Ovary (tissue), 3 donors: Measurements from ENCODE around the gene GRIN2A.

Experiments used
- EP300 ChIP-seq: sonication (generic); formaldehyde crosslinking; IDR thresholded peaks from one replicate; pipeline ENCODE4 v1.6.1; 2017; ENCODE audit warnings: antibody characterized with exemption
- POLR2A ChIP-seq: fragments of 450-650 bp; IDR thresholded peaks from one replicate; pipeline ENCODE4 v1.6.1; 2017; ENCODE audit warnings: antibody characterized with exemption, mild to moderate bottlenecking, moderate library complexity
- TF ChIP-seq, protein P1 (sequence below), 3 donors: fragments of 450-650 bp in 2 of 3; fragments of 200-600 bp in 1 of 3; IDR thresholded peaks; one replicate each; pipeline versions ENCODE4 v1.5.1 to v1.8.0; 2016 to 2022; ENCODE audit warnings: antibody characterized with exemption in 3 of 3, mild to moderate bottlenecking in 1 of 3
- donor health status: DM: no; HTN: no; CAD: no.

- TF ChIP-seq, protein P1, sequence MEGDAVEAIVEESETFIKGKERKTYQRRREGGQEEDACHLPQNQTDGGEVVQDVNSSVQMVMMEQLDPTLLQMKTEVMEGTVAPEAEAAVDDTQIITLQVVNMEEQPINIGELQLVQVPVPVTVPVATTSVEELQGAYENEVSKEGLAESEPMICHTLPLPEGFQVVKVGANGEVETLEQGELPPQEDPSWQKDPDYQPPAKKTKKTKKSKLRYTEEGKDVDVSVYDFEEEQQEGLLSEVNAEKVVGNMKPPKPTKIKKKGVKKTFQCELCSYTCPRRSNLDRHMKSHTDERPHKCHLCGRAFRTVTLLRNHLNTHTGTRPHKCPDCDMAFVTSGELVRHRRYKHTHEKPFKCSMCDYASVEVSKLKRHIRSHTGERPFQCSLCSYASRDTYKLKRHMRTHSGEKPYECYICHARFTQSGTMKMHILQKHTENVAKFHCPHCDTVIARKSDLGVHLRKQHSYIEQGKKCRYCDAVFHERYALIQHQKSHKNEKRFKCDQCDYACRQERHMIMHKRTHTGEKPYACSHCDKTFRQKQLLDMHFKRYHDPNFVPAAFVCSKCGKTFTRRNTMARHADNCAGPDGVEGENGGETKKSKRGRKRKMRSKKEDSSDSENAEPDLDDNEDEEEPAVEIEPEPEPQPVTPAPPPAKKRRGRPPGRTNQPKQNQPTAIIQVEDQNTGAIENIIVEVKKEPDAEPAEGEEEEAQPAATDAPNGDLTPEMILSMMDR (IDR thresholded peaks at IDR 0.05) = no peak
- TF ChIP-seq POLR2A = no peak
- TF ChIP-seq EP300 = no peak
These were observed 31.3 kb downstream of the GRIN2A start for GRCh38 chr16:10150906-10151305.
